Neural progenitor cell (in vitro differentiated cells): ENCODE measurements around the gene SLC22A15. TPM values are rescaled to one million over a fixed set of nuclear protein-coding genes. Genes with fewer than 3 reads are reported as not detected.

Source experiments
- DNase-seq: peaks from one replicate; pipeline ENCODE4 v3.0.0-alpha.2; 2016; ENCODE audit warnings: low spot score
- H2AFZ ChIP-seq: fragments of 200-600 bp; sonication (generic); replicated peaks from 2 replicates; pipeline ENCODE4 v1.6.1; 2016; ENCODE audit warnings: antibody characterized with exemption
- H3F3A ChIP-seq: fragments of 200-600 bp; sonication (generic); 2 replicates; pipeline ENCODE4 v1.6.1; 2016; ENCODE audit warnings: antibody characterized with exemption, low read depth
- H3K27ac ChIP-seq: fragments of 200-600 bp; sonication (generic); 2 replicates; pipeline ENCODE4 v1.5.1; 2016; ENCODE audit warnings: mild to moderate bottlenecking
- H3K27me3 ChIP-seq: fragments of 200-600 bp; sonication (generic); 2 replicates; pipeline ENCODE4 v1.6.1; 2016; ENCODE audit warnings: mild to moderate bottlenecking, moderate library complexity
- H3K36me3 ChIP-seq: fragments of 200-600 bp; sonication (generic); 2 replicates; pipeline ENCODE4 v1.5.1; 2016
- H3K4me1 ChIP-seq: fragments of 200-600 bp; sonication (generic); 2 replicates; pipeline ENCODE4 v1.6.1; 2016; ENCODE audit warnings: mixed run types
- H3K4me2 ChIP-seq: fragments of 200-600 bp; sonication (generic); 2 replicates; pipeline ENCODE4 v1.6.1; 2016
- H3K4me3 ChIP-seq: fragments of 200-600 bp; sonication (generic); 2 replicates; pipeline ENCODE4 v1.5.1; 2016
- H3K79me2 ChIP-seq: fragments of 200-600 bp; sonication (generic); 2 replicates; pipeline ENCODE4 v1.6.1; 2016; ENCODE audit warnings: low read depth
- H3K9ac ChIP-seq: fragments of 200-600 bp; sonication (generic); 2 replicates; pipeline ENCODE4 v1.6.1; 2016
- H3K9me3 ChIP-seq: fragments of 200-600 bp; sonication (generic); 2 replicates; pipeline ENCODE4 v1.5.1; 2016; ENCODE audit warnings: low read depth
- H4K20me1 ChIP-seq: fragments of 200-600 bp; sonication (generic); 2 replicates; pipeline ENCODE4 v1.6.1; 2016; ENCODE audit warnings: low read depth
- H3K27ac Mint-ChIP-seq: 3 replicates; pipeline ENCODE4 v1.8.0; 2021; ENCODE audit warnings: mixed read lengths
- H3K27me3 Mint-ChIP-seq: 2 replicates; pipeline ENCODE4 v1.8.0; 2022; ENCODE audit warnings: low read depth, mild to moderate bottlenecking, inconsistent platforms, moderate library complexity, mixed read lengths; ENCODE audit not compliant: insufficient read depth
- H3K36me3 Mint-ChIP-seq: 3 replicates; pipeline ENCODE4 v1.8.0; 2021; ENCODE audit warnings: mixed read lengths
- H3K4me1 Mint-ChIP-seq: 3 replicates; pipeline ENCODE4 v1.8.0; 2021; ENCODE audit warnings: mixed read lengths
- H3K4me3 Mint-ChIP-seq: 3 replicates; pipeline ENCODE4 v1.8.0; 2021; ENCODE audit warnings: mild to moderate bottlenecking, moderate library complexity, mixed read lengths
- H3K9me3 Mint-ChIP-seq: 3 replicates; pipeline ENCODE4 v1.8.0; 2020; ENCODE audit warnings: mixed read lengths
- CTCF ChIP-seq: fragments of 200-600 bp; sonication (generic); IDR thresholded peaks from 2 replicates; pipeline ENCODE4 v1.5.1; 2017; ENCODE audit warnings: antibody characterized with exemption, mild to moderate bottlenecking
- EZH2 ChIP-seq: fragments of 200-600 bp; sonication (generic); IDR thresholded peaks from 2 replicates; pipeline ENCODE4 v1.6.1; 2017; ENCODE audit warnings: antibody characterized with exemption, mild to moderate bottlenecking, moderate library complexity
- EZH2phosphoT487 ChIP-seq: fragments of 200-600 bp; sonication (generic); IDR thresholded peaks from 2 replicates; pipeline ENCODE4 v1.6.1; 2017; ENCODE audit warnings: antibody characterized with exemption
- total RNA-seq: library from RNA; depleted of rRNA; stranded (reverse); fragments of >200 nt; gene quantifications from 2 replicates; pipeline ENCODE4 v1.2.3, GENCODE V29; 2015; ENCODE audit warnings: low replicate concordance

SLC22A15 gene
- total RNA-seq, 1 donor from 2014 or later: 1.9 TPM

GRCh38 chr1:116099919-116100318, 123.6 kb downstream of the SLC22A15 start:
- Histone ChIP-seq H3K9me3 (no peaks in the 10 kb centered on the region), H3K79me2 (no peaks in the 10 kb centered on the region), H3K27me3 (no peaks in the 10 kb centered on the region), H3K36me3 (no peaks in the 10 kb centered on the region), H3K4me2 (no peak overlapping the region), H3K4me3 (no peak overlapping the region), H4K20me1 (no peaks in the 10 kb centered on the region), H3K27ac (no peak overlapping the region), H3K4me1 (no peaks in the 10 kb centered on the region), H3K9ac (no peak overlapping the region), H2AFZ (no peak overlapping the region), H3F3A (no peaks in the 10 kb centered on the region)
- TF ChIP-seq CTCF: no peak
- TF ChIP-seq EZH2: no peak
- no peak for TF ChIP-seq EZH2phosphoT487
- Mint-ChIP-seq H3K36me3 (peaks cover 2% of the 10 kb centered on the region), H3K9me3 (peaks cover 5% of the 10 kb centered on the region), H3K27ac (no peak overlapping the region), H3K4me3 (no peak overlapping the region), H3K27me3 (peaks cover 4% of the 10 kb centered on the region), H3K4me1 (no peaks in the 10 kb centered on the region)
- no peak for DNase-seq

- Histone ChIP-seq H3K79me2 (no peaks in the 10 kb centered on the region), H3K27ac (no peak overlapping the region), H4K20me1 (no peaks in the 10 kb centered on the region), H3K36me3 (no peaks in the 10 kb centered on the region), H3K4me2 (no peak overlapping the region), H3K27me3 (no peaks in the 10 kb centered on the region), H2AFZ (no peak overlapping the region), H3F3A (no peaks in the 10 kb centered on the region), H3K4me1 (no peaks in the 10 kb centered on the region), H3K9ac (no peak overlapping the region), H3K4me3 (no peak overlapping the region), H3K9me3 (no peaks in the 10 kb centered on the region)
- Mint-ChIP-seq H3K27me3 (no peaks in the 10 kb centered on the region), H3K36me3 (no peaks in the 10 kb centered on the region), H3K27ac (no peak overlapping the region), H3K9me3 (no peaks in the 10 kb centered on the region), H3K4me1 (no peaks in the 10 kb centered on the region), H3K4me3 (no peak overlapping the region)
- DNase-seq: no peak
- TF ChIP-seq EZH2phosphoT487 (no peak), CTCF (no peak), EZH2 (no peak)
Measured at GRCh38 chr1:116104667-116105066, 128.4 kb downstream of the SLC22A15 start.

- H3K27ac Mint-ChIP-seq: no peak overlapping the region
- no peaks in the 10 kb centered on the region for H3K36me3 ChIP-seq
- no peaks in the 10 kb centered on the region for H3K27me3 Mint-ChIP-seq
Measured at GRCh38 chr1:116105996-116106395, 129.7 kb downstream of the SLC22A15 start.

More at GRCh38 chr1:116105996-116106395, 129.7 kb downstream of the SLC22A15 start:
- H3F3A ChIP-seq: no peaks in the 10 kb centered on the region
- Mint-ChIP-seq H3K9me3 (no peaks in the 10 kb centered on the region), H3K4me1 (no peaks in the 10 kb centered on the region), H3K4me3 (no peak overlapping the region), H3K36me3 (no peaks in the 10 kb centered on the region)
- no peaks in the 10 kb centered on the region for H3K79me2 ChIP-seq
- H4K20me1 ChIP-seq: no peaks in the 10 kb centered on the region
- TF ChIP-seq CTCF (no peak), EZH2 (no peak), EZH2phosphoT487 (no peak)
- H3K9me3 ChIP-seq: no peaks in the 10 kb centered on the region
- no peak overlapping the region for H2AFZ ChIP-seq
- H3K4me1 ChIP-seq: no peaks in the 10 kb centered on the region
- H3K27ac ChIP-seq: no peak overlapping the region
- no peak for DNase-seq
- H3K27me3 ChIP-seq: no peaks in the 10 kb centered on the region
- H3K9ac ChIP-seq: no peak overlapping the region
- H3K4me3 ChIP-seq: no peak overlapping the region
- H3K4me2 ChIP-seq: no peak overlapping the region
